ENCODE measurements around the gene UNC93B1.

DNA sequence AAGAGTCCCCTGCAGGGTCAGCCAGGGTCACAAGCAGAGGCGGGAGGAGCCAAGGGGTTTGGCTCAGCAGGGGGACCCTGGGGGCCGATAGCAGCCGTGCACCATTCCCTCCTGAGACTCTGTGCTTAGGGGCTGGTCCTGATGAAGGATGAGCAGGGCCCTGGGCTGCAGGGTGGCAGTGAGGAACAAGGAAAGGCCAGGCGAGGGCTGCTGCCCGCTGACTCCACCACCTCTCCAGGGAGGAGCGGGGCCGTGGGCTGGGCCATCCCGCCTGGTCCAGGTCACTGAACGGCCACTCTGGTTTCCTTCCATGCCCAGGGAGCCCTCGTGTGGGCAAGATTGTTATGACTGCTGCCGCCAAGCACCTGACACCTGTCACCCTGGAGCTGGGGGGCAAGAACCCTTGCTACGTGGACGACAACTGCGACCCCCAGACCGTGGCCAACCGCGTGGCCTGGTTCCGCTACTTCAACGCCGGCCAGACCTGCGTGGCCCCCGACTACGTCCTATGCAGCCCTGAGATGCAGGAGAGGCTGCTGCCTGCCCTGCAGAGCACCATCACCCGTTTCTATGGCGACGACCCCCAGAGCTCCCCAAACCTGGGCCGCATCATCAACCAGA lies 17.4 kb upstream of the UNC93B1 start:
- TF ChIP-seq, protein P1, sequence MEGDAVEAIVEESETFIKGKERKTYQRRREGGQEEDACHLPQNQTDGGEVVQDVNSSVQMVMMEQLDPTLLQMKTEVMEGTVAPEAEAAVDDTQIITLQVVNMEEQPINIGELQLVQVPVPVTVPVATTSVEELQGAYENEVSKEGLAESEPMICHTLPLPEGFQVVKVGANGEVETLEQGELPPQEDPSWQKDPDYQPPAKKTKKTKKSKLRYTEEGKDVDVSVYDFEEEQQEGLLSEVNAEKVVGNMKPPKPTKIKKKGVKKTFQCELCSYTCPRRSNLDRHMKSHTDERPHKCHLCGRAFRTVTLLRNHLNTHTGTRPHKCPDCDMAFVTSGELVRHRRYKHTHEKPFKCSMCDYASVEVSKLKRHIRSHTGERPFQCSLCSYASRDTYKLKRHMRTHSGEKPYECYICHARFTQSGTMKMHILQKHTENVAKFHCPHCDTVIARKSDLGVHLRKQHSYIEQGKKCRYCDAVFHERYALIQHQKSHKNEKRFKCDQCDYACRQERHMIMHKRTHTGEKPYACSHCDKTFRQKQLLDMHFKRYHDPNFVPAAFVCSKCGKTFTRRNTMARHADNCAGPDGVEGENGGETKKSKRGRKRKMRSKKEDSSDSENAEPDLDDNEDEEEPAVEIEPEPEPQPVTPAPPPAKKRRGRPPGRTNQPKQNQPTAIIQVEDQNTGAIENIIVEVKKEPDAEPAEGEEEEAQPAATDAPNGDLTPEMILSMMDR (conservative IDR thresholded peaks at IDR 0.05; ENCODE audit: low read length): 0 out of 2 replicates have a peak, but pooled peaks have one; percentile 10
- TF ChIP-seq EZH2phosphoT487 (IDR thresholded peaks at IDR 0.05; ENCODE audit: borderline replicate concordance): no peak

Measured in Loucy (cell line).